ENCODE results near the gene ANTKMT. TPM values are rescaled to one million over a fixed set of nuclear protein-coding genes. Genes with fewer than 3 reads are reported as not detected.
A peak's percentile ranks its signal among the peaks of the same experiment; 100 is the strongest.

The ANTKMT gene
- total and polyA plus RNA-seq, 2 of the 4 experiments (the other 2 are of a cell fraction), result 7.3 to 16.2 TPM

DNA sequence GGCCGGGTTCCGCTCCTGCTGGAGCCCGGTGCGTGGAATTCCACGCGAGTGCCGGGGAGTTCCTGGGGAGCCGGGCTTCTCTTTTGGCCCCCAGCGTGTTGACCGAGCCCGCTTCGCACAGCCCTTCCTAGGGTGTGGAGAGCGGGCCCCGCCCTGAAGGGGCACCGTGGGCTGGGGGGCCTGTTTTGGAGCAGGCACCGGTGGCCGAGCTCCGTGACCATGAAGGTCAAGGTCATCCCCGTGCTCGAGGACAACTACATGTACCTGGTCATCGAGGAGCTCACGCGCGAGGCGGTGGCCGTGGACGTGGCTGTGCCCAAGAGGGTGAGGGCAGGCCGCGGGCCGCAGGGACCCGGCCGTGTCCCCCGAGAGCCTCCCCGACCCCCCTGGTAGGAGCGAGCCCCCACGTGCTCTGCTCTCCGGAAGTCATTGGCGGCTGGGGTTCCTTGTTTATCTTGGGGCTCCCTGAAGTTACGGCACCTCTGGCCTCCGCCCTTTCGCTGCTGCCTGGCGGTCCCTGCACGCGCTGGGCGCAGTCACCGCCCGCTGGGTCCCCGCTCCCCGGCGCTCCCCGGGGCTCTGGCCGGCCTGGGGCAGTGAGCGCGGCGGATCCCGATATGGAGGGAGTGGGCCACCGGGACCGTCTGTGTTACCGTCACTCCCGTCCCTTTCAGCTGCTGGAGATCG, 6.5 kb downstream of the ANTKMT start:
- Histone ChIP-seq H4K20me1 (ENCODE audit: insufficient read depth, low read length) (peaks cover 4% of the 10 kb centered on the region), H2AK9ac (replicated peaks; ENCODE audit: low read depth, low read length, poor library complexity) (peak overlapping the region; percentile 99), H3K79me1 (ENCODE audit: low read depth in 1 of 2, low read length in 2 of 2) (peaks cover 0 to 5% of the 10 kb centered on the region in 2 experiments; a peak in 1 of 4 replicates), H3K4ac (ENCODE audit: low read depth, low read length) (peak overlapping the region; percentile 98), H3K36me3 (ENCODE audit: control insufficient read depth, insufficient read depth, low read length) (peaks cover 9% of the 10 kb centered on the region; the same call in 1 of the 2 replicates), H3K9me1 (ENCODE audit: insufficient read depth, low read length) (peaks cover 2% of the 10 kb centered on the region; the same call in 1 of the 2 replicates), H2BK5ac (ENCODE audit: low read depth, low read length, poor library complexity, severe bottlenecking) (no peak overlapping the region), H3K18ac (ENCODE audit: low read depth, low read length) (peak overlapping the region; percentile 50; the same call in 1 of the 2 replicates), H4K5ac (ENCODE audit: low read depth, low read length) (peak overlapping the region; percentile 62), H3K23ac (ENCODE audit: low read depth, low read length) (peak overlapping the region; percentile 99), H3K4me2 (ENCODE audit: low read depth, low read length) (peak overlapping the region; percentile 98), H3K56ac (ENCODE audit: extremely low read depth, insufficient read depth, low read length) (no peak overlapping the region), H3K4me1 (ENCODE audit: control insufficient read depth, insufficient read depth, low read length) (peaks cover 6% of the 10 kb centered on the region), H2BK120ac (ENCODE audit: low read depth, low read length) (peak overlapping the region; percentile 60), H3K27me3 (ENCODE audit: control insufficient read depth, insufficient read depth, low read length) (no peaks in the 10 kb centered on the region), H3K9me3 (ENCODE audit: control insufficient read depth, insufficient read depth, low read length) (no peaks in the 10 kb centered on the region), H3K27ac (ENCODE audit: insufficient read depth, low read length) (peak overlapping the region; percentile 76; the same call in 1 of the 2 replicates), H3K4me3 (ENCODE audit: insufficient read depth, low read depth, low read length) (peak overlapping the region; percentile 62), H3K9ac (ENCODE audit: low read depth, low read length) (peak overlapping the region; percentile 90), H2AK5ac (ENCODE audit: low read depth, low read length) (peak overlapping the region; percentile 100), H3K14ac (replicated peaks; ENCODE audit: low read depth, low read length) (peak overlapping the region; percentile 99), H2AFZ (replicated peaks; ENCODE audit: low read length, poor library complexity) (peak overlapping the region; percentile 93), H4K8ac (ENCODE audit: low read depth in 2 of 2, low read length in 2 of 2) (peak overlapping the region; percentile 96 to 100), H2BK15ac (ENCODE audit: low read depth, low read length) (peak overlapping the region; percentile 80; the same call in 1 of the 3 replicates), H4K91ac (ENCODE audit: insufficient read depth, low read depth, low read length) (peak overlapping the region; percentile 96), H2BK20ac (ENCODE audit: low read depth, low read length) (no peak overlapping the region)
- ChIA-PET POLR2A (ENCODE audit: unreplicated experiment) (no interaction called here), CTCF (no interaction called here)
- dilution Hi-C loops (cut with HindIII; ENCODE audit: low sequenced_read_pairs, unreplicated experiment) (no loop called here), in situ Hi-C loops (cut with MboI; ENCODE audit: low sequenced_read_pairs) (no loop called here), intact Hi-C loops (cut with micrococcal nuclease) (loop anchor here (5.0 kb wide), 1 partner anchor 60 kb away; the partner anchor contains the start of genes CHTF18 and RPUSD1)
- no peak for DNase-seq
- peak; percentile 4 for ATAC-seq (ENCODE audit: low read depth)
- no TSS peak for BruUV-seq (replicated peaks)
- WGBS, 2 experiments (ENCODE audit: extremely low coverage in 2 of 2, insufficient read length in 1 of 2), result 0% methylated on average over 35 of the region's 61 CpGs; no CpG with 5 or more reads in 1 of the 2 experiments
- TF ChIP-seq BHLHE40 (IDR thresholded peaks at IDR 0.05; ENCODE audit: low read depth, low read length) (no peak), POLR2A (IDR thresholded peaks at IDR 0.05; ENCODE audit: low read depth, low read length) (peak; percentile 20; the same call in 1 of the 2 replicates), SMC3 (IDR thresholded peaks at IDR 0.05; ENCODE audit: low read depth, low read length) (no peak), MXI1 (IDR thresholded peaks at IDR 0.05; ENCODE audit: borderline replicate concordance, low read depth, low read length) (no peak), CEBPB (IDR thresholded peaks at IDR 0.05; ENCODE audit: low read depth, low read length) (no peak), MAZ (IDR thresholded peaks at IDR 0.05; ENCODE audit: borderline replicate concordance, low read depth, low read length) (no peak; the same call in 1 of the 2 replicates), RCOR1 (IDR thresholded peaks at IDR 0.05; ENCODE audit: insufficient replicate concordance, low read length) (no peak), MAFK (IDR thresholded peaks at IDR 0.05; ENCODE audit: low read depth, low read length) (no peak), CHD1 (IDR thresholded peaks at IDR 0.05; ENCODE audit: low read depth, low read length) (no peak), RFX5 (IDR thresholded peaks at IDR 0.05; ENCODE audit: low read depth, low read length) (no peak), NFE2L2 (IDR thresholded peaks at IDR 0.05; ENCODE audit: low read depth, low read length) (no peak)
- TF ChIP-seq, protein P1, sequence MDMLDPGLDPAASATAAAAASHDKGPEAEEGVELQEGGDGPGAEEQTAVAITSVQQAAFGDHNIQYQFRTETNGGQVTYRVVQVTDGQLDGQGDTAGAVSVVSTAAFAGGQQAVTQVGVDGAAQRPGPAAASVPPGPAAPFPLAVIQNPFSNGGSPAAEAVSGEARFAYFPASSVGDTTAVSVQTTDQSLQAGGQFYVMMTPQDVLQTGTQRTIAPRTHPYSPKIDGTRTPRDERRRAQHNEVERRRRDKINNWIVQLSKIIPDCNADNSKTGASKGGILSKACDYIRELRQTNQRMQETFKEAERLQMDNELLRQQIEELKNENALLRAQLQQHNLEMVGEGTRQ (IDR thresholded peaks at IDR 0.05; ENCODE audit: low read depth, low read length), result peak; percentile 16; the same call in 1 of the 2 replicates
- TF ChIP-seq, protein P2, sequence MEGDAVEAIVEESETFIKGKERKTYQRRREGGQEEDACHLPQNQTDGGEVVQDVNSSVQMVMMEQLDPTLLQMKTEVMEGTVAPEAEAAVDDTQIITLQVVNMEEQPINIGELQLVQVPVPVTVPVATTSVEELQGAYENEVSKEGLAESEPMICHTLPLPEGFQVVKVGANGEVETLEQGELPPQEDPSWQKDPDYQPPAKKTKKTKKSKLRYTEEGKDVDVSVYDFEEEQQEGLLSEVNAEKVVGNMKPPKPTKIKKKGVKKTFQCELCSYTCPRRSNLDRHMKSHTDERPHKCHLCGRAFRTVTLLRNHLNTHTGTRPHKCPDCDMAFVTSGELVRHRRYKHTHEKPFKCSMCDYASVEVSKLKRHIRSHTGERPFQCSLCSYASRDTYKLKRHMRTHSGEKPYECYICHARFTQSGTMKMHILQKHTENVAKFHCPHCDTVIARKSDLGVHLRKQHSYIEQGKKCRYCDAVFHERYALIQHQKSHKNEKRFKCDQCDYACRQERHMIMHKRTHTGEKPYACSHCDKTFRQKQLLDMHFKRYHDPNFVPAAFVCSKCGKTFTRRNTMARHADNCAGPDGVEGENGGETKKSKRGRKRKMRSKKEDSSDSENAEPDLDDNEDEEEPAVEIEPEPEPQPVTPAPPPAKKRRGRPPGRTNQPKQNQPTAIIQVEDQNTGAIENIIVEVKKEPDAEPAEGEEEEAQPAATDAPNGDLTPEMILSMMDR (conservative IDR thresholded peaks at IDR 0.05; ENCODE audit: low read depth, low read length), result no peak
- TF ChIP-seq, protein P3, sequence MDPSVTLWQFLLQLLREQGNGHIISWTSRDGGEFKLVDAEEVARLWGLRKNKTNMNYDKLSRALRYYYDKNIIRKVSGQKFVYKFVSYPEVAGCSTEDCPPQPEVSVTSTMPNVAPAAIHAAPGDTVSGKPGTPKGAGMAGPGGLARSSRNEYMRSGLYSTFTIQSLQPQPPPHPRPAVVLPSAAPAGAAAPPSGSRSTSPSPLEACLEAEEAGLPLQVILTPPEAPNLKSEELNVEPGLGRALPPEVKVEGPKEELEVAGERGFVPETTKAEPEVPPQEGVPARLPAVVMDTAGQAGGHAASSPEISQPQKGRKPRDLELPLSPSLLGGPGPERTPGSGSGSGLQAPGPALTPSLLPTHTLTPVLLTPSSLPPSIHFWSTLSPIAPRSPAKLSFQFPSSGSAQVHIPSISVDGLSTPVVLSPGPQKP (IDR thresholded peaks at IDR 0.05; ENCODE audit: borderline replicate concordance, low read depth, low read length), result no peak

Measured in IMR-90 (cell line).